WTC11 (cell line): ENCODE results near the gene ITPR1. TPM values are rescaled to one million over a fixed set of nuclear protein-coding genes. Genes with fewer than 3 reads are reported as not detected.

Source experiments
- ATAC-seq: fragments of 200-7000 bp; cut with Tn5 transposase; 2 replicates; pipeline ENCODE4 v1.10.0; 2021; ENCODE audit warnings: mild to moderate bottlenecking, moderate library complexity
- CTCF ChIA-PET: fragments of 300-600 bp; sonication (Branson Sonifier 250); formaldehyde crosslinking; loops from one replicate; lab custom pipeline; 2021; ENCODE audit warnings: antibody characterized with exemption; lab: Charles Lee
- POLR2A ChIA-PET: fragments of 350-600 bp; sonication (Branson Sonifier 250); formaldehyde crosslinking; loops from one replicate; lab custom pipeline; 2021; ENCODE audit warnings: antibody characterized with exemption; lab: Charles Lee
- DNase-seq: peaks from one replicate; pipeline ENCODE4 v3.0.0; 2021; ENCODE audit warnings: low spot score
- H3K27ac Mint-ChIP-seq: 2 replicates; pipeline ENCODE4 v1.8.0; 2021; ENCODE audit warnings: mixed read lengths
- H3K27me3 Mint-ChIP-seq: 2 replicates; pipeline ENCODE4 v1.8.0; 2021; ENCODE audit warnings: low read depth, mild to moderate bottlenecking, moderate library complexity, mixed read lengths
- H3K36me3 Mint-ChIP-seq: 2 replicates; pipeline ENCODE4 v1.8.0; 2021; ENCODE audit warnings: mixed read lengths
- H3K4me1 Mint-ChIP-seq: 2 replicates; pipeline ENCODE4 v1.8.0; 2022; ENCODE audit warnings: mixed read lengths
- H3K4me3 Mint-ChIP-seq: 2 replicates; pipeline ENCODE4 v1.8.0; 2021; ENCODE audit warnings: mild to moderate bottlenecking, moderate library complexity, mixed read lengths
- H3K9me3 Mint-ChIP-seq: 2 replicates; pipeline ENCODE4 v1.8.0; 2021; ENCODE audit warnings: mixed read lengths
- ATF1 ChIP-seq: sonication (generic); formaldehyde crosslinking; IDR thresholded peaks from 2 replicates; pipeline ENCODE4 v1.8.1; 2023; ENCODE audit warnings: mild to moderate bottlenecking, moderate library complexity, missing genetic modification reagents
- ATF3 ChIP-seq: sonication (generic); formaldehyde crosslinking; conservative IDR thresholded peaks from 2 replicates; pipeline ENCODE4 v1.8.1; 2022; ENCODE audit warnings: mild to moderate bottlenecking, missing genetic modification reagents
- CREM ChIP-seq: sonication (generic); formaldehyde crosslinking; IDR thresholded peaks from 2 replicates; pipeline ENCODE4 v1.8.1; 2022; ENCODE audit warnings: mild to moderate bottlenecking, missing genetic modification reagents, moderate library complexity
- E2F4 ChIP-seq: sonication (generic); formaldehyde crosslinking; IDR thresholded peaks from 2 replicates; pipeline ENCODE4 v1.8.1; 2022; ENCODE audit warnings: low read depth, mild to moderate bottlenecking, moderate library complexity, missing genetic modification reagents, borderline replicate concordance
- ESRRA ChIP-seq: sonication (generic); formaldehyde crosslinking; IDR thresholded peaks from 2 replicates; pipeline ENCODE4 v1.8.1; 2022; ENCODE audit warnings: mild to moderate bottlenecking, missing genetic modification reagents, borderline replicate concordance
- ETV6 ChIP-seq: sonication (generic); formaldehyde crosslinking; IDR thresholded peaks from 2 replicates; pipeline ENCODE4 v1.8.1; 2022; ENCODE audit warnings: mild to moderate bottlenecking, missing genetic modification reagents
- FOXK1 ChIP-seq: sonication (generic); formaldehyde crosslinking; IDR thresholded peaks from 2 replicates; pipeline ENCODE4 v1.8.0; 2022; ENCODE audit warnings: mild to moderate bottlenecking, moderate library complexity, missing genetic modification reagents
- FOXP1 ChIP-seq: sonication (generic); formaldehyde crosslinking; IDR thresholded peaks from 2 replicates; pipeline ENCODE4 v1.8.0; 2022; ENCODE audit warnings: missing genetic modification reagents, mild to moderate bottlenecking, moderate library complexity, borderline replicate concordance
- FOXP4 ChIP-seq: sonication (generic); formaldehyde crosslinking; IDR thresholded peaks from 2 replicates; pipeline ENCODE4 v1.8.0; 2022; ENCODE audit warnings: mild to moderate bottlenecking, missing genetic modification reagents
- GABPB1 ChIP-seq: sonication (generic); formaldehyde crosslinking; IDR thresholded peaks from 2 replicates; pipeline ENCODE4 v1.8.1; 2023; ENCODE audit warnings: mild to moderate bottlenecking, missing genetic modification reagents
- HMGXB4 ChIP-seq: sonication (generic); formaldehyde crosslinking; IDR thresholded peaks from 2 replicates; pipeline ENCODE4 v1.8.1; 2023; ENCODE audit warnings: mild to moderate bottlenecking, moderate library complexity, missing genetic modification reagents
- KAT7 ChIP-seq: sonication (generic); formaldehyde crosslinking; IDR thresholded peaks from 2 replicates; pipeline ENCODE4 v1.8.1; 2023; ENCODE audit warnings: missing genetic modification reagents, mild to moderate bottlenecking, borderline replicate concordance
- NFATC4 ChIP-seq: fragments of 250-450 bp; sonication (Bioruptor Pico); IDR thresholded peaks from 2 replicates; pipeline ENCODE4 v1.9.0; 2021; ENCODE audit warnings: mild to moderate bottlenecking
- NFE2L1 ChIP-seq: sonication (generic); formaldehyde crosslinking; IDR thresholded peaks from 2 replicates; pipeline ENCODE4 v1.8.1; 2023; ENCODE audit warnings: missing genetic modification reagents
- PRRX2 ChIP-seq: fragments of 250-450 bp; sonication (Bioruptor Pico); IDR thresholded peaks from 2 replicates; pipeline ENCODE4 v1.8.0; 2021; ENCODE audit warnings: mild to moderate bottlenecking
- RELA ChIP-seq: sonication (generic); formaldehyde crosslinking; IDR thresholded peaks from 2 replicates; pipeline ENCODE4 v1.8.1; 2022; ENCODE audit warnings: missing genetic modification reagents, mild to moderate bottlenecking, borderline replicate concordance
- TEAD1 ChIP-seq: sonication (generic); formaldehyde crosslinking; IDR thresholded peaks from 2 replicates; pipeline ENCODE4 v1.8.0; 2022; ENCODE audit warnings: mild to moderate bottlenecking, missing genetic modification reagents
- USF1 ChIP-seq: sonication (generic); formaldehyde crosslinking; IDR thresholded peaks from 2 replicates; pipeline ENCODE4 v1.8.0; 2022; ENCODE audit warnings: mild to moderate bottlenecking, missing genetic modification reagents
- USF2 ChIP-seq: sonication (generic); formaldehyde crosslinking; IDR thresholded peaks from 2 replicates; pipeline ENCODE4 v1.8.1; 2023; ENCODE audit warnings: mild to moderate bottlenecking, missing genetic modification reagents, moderate library complexity
- ZNF219 ChIP-seq: sonication (generic); formaldehyde crosslinking; IDR thresholded peaks from 2 replicates; pipeline ENCODE4 v1.8.0; 2023; ENCODE audit warnings: missing genetic modification reagents, mild to moderate bottlenecking, borderline replicate concordance
- ZNF416 ChIP-seq: fragments of 250-450 bp; sonication (Bioruptor Pico); IDR thresholded peaks from 2 replicates; pipeline ENCODE4 v1.9.0; 2021; ENCODE audit warnings: mild to moderate bottlenecking, inconsistent platforms
- total RNA-seq: library from RNA; stranded (reverse); gene quantifications from 3 replicates; pipeline ENCODE4 v1.2.3, GENCODE V29; 2021
- TF ChIP-seq, protein P1 (sequence below): sonication (generic); formaldehyde crosslinking; IDR thresholded peaks from 2 replicates; pipeline ENCODE4 v1.8.0; 2022; ENCODE audit warnings: mild to moderate bottlenecking, missing genetic modification reagents
- TF ChIP-seq, protein P2 (sequence below): sonication (generic); formaldehyde crosslinking; IDR thresholded peaks from 2 replicates; pipeline ENCODE4 v1.8.0; 2023; ENCODE audit warnings: missing genetic modification reagents
- TF ChIP-seq, protein P3 (sequence below): fragments of 250-450 bp; sonication (Bioruptor Pico); IDR thresholded peaks from 2 replicates; pipeline ENCODE4 v1.9.0; 2021; ENCODE audit warnings: mild to moderate bottlenecking, borderline replicate concordance

Gene ITPR1
- total RNA-seq, 1 experiment from 2014 or later: 11.8 TPM

DNA sequence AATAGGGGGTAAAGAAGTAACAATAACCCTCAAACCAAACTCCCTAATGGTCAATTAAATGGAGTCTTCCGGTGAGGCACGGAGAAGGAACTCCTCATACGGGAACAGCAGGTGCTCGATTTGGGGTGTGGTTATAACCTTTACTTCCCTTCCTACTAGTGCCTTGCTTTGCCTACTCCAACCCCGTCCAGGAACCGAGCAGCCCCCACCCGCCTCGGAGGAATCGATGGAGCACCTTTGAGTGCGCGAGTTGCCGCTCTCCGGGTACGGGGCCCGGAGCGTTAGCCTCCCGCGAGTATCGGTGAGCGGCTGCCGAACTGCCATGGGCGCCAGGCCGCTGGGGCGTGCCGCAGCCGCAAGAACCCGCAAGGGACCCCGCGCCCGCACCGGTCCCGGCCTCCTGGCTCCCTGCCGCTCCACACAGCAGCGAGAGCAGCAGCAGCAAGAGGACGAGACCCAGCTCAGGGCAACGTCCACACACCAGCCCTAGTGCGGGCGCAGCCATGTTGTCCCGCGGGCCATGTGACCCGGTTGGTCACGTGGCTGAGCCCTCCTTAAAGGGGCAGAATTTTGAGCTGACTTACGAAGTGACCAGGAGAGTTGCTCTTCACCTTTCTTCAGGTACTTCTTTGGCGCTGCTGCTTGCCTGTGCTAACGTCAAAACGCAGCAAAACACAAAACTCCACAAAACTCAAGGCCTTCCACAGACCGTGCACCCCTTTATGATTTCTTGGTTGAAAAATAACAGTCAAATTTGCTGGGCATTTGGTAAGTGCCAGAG, 26.2 kb upstream of the ITPR1 start, which contains the start of gene SUMF1:
SUMF1 (minus strand) TSS at position 529 of the 781 bp plus-strand sequence; CDS start at position 505, 24 bp downstream.
- H3K9me3 Mint-ChIP-seq: peaks cover 3% of the 10 kb centered on the region
- POLR2A ChIA-PET: interaction anchor here (0.5 to 1.6 kb wide), 4 partner anchors 26 to 612 kb away, joined by 3 to 31 read pairs (median 4); partner anchors contain the start of gene ITPR1
- TF ChIP-seq TEAD1 (CRISPR knock-in tag) (peak; percentile 71; the same call in 1 of the 2 replicates), E2F4 (CRISPR knock-in tag) (0 out of 2 replicates have a peak, but pooled peaks have one; percentile 34), CREM (CRISPR knock-in tag) (peak; percentile 79), RELA (CRISPR knock-in tag) (0 out of 2 replicates have a peak, but pooled peaks have one; percentile 30), FOXP4 (CRISPR knock-in tag) (peak; percentile 80), GABPB1 (CRISPR knock-in tag) (0 out of 2 replicates have a peak, but pooled peaks have one; percentile 49), USF2 (CRISPR knock-in tag) (peak; percentile 100), PRRX2 (CRISPR knock-in tag) (0 out of 2 replicates have a peak, but pooled peaks have one; percentile 23), ZNF219 (CRISPR knock-in tag) (no peak), ETV6 (CRISPR knock-in tag) (peak; percentile 75), ESRRA (CRISPR knock-in tag) (peak; percentile 58; the same call in 1 of the 2 replicates), ATF3 (CRISPR knock-in tag) (no peak), NFATC4 (CRISPR knock-in tag) (no peak), ATF1 (CRISPR knock-in tag) (no peak), USF1 (peak; percentile 100), KAT7 (CRISPR knock-in tag) (peak; percentile 97; the same call in 1 of the 2 replicates), FOXP1 (CRISPR knock-in tag) (peak; percentile 93), ZNF416 (CRISPR knock-in tag) (no peak), NFE2L1 (CRISPR knock-in tag) (peak; percentile 37; the same call in 1 of the 2 replicates), FOXK1 (CRISPR knock-in tag) (peak; percentile 94), HMGXB4 (peak; percentile 62; the same call in 1 of the 2 replicates)
- TF ChIP-seq, protein P1, sequence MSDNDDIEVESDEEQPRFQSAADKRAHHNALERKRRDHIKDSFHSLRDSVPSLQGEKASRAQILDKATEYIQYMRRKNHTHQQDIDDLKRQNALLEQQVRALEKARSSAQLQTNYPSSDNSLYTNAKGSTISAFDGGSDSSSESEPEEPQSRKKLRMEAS: peak; percentile 80
- TF ChIP-seq, protein P2, sequence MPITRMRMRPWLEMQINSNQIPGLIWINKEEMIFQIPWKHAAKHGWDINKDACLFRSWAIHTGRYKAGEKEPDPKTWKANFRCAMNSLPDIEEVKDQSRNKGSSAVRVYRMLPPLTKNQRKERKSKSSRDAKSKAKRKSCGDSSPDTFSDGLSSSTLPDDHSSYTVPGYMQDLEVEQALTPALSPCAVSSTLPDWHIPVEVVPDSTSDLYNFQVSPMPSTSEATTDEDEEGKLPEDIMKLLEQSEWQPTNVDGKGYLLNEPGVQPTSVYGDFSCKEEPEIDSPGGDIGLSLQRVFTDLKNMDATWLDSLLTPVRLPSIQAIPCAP (CRISPR knock-in tag): peak; percentile 85
- TF ChIP-seq, protein P3, sequence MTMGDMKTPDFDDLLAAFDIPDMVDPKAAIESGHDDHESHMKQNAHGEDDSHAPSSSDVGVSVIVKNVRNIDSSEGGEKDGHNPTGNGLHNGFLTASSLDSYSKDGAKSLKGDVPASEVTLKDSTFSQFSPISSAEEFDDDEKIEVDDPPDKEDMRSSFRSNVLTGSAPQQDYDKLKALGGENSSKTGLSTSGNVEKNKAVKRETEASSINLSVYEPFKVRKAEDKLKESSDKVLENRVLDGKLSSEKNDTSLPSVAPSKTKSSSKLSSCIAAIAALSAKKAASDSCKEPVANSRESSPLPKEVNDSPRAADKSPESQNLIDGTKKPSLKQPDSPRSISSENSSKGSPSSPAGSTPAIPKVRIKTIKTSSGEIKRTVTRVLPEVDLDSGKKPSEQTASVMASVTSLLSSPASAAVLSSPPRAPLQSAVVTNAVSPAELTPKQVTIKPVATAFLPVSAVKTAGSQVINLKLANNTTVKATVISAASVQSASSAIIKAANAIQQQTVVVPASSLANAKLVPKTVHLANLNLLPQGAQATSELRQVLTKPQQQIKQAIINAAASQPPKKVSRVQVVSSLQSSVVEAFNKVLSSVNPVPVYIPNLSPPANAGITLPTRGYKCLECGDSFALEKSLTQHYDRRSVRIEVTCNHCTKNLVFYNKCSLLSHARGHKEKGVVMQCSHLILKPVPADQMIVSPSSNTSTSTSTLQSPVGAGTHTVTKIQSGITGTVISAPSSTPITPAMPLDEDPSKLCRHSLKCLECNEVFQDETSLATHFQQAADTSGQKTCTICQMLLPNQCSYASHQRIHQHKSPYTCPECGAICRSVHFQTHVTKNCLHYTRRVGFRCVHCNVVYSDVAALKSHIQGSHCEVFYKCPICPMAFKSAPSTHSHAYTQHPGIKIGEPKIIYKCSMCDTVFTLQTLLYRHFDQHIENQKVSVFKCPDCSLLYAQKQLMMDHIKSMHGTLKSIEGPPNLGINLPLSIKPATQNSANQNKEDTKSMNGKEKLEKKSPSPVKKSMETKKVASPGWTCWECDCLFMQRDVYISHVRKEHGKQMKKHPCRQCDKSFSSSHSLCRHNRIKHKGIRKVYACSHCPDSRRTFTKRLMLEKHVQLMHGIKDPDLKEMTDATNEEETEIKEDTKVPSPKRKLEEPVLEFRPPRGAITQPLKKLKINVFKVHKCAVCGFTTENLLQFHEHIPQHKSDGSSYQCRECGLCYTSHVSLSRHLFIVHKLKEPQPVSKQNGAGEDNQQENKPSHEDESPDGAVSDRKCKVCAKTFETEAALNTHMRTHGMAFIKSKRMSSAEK: peak; percentile 59; the same call in 1 of the 2 replicates

More for the DNA sequence above, 26.2 kb upstream of the ITPR1 start, which contains the start of gene SUMF1:
- peak within 1 kb of the TSS; percentile 97 for H3K27ac Mint-ChIP-seq
- peaks cover 10% of the 10 kb centered on the region for H3K4me1 Mint-ChIP-seq
- CTCF ChIA-PET: interaction anchor here (0.7 to 1.6 kb wide), 4 partner anchors 26 to 166 kb away, joined by 3 to 7 read pairs (median 5); partner anchors contain the start of gene ITPR1
- H3K4me3 Mint-ChIP-seq: peak within 1 kb of the TSS; percentile 89
- H3K36me3 Mint-ChIP-seq: no peaks in the 10 kb centered on the region
- DNase-seq (peak; percentile 81), ATAC-seq (peak; percentile 93)
- H3K27me3 Mint-ChIP-seq: peaks cover 9% of the 10 kb centered on the region
